Measurements from ENCODE around the gene LFNG.
"Not testable (repeated sequence)": the region's sequence is repeated elsewhere in the genome, so short reads cannot be mapped to it uniquely, and the experiment has no call there.

The LFNG gene

GRCh38 chr7:2553831-2554581 is 34.4 kb downstream of the LFNG start:
- peak in 1 of 2 experiments; percentile 21 for DNase-seq

- DNase-seq = no peak
These were observed 35.1 kb downstream of the LFNG start for GRCh38 chr7:2554661-2555111.

DNA sequence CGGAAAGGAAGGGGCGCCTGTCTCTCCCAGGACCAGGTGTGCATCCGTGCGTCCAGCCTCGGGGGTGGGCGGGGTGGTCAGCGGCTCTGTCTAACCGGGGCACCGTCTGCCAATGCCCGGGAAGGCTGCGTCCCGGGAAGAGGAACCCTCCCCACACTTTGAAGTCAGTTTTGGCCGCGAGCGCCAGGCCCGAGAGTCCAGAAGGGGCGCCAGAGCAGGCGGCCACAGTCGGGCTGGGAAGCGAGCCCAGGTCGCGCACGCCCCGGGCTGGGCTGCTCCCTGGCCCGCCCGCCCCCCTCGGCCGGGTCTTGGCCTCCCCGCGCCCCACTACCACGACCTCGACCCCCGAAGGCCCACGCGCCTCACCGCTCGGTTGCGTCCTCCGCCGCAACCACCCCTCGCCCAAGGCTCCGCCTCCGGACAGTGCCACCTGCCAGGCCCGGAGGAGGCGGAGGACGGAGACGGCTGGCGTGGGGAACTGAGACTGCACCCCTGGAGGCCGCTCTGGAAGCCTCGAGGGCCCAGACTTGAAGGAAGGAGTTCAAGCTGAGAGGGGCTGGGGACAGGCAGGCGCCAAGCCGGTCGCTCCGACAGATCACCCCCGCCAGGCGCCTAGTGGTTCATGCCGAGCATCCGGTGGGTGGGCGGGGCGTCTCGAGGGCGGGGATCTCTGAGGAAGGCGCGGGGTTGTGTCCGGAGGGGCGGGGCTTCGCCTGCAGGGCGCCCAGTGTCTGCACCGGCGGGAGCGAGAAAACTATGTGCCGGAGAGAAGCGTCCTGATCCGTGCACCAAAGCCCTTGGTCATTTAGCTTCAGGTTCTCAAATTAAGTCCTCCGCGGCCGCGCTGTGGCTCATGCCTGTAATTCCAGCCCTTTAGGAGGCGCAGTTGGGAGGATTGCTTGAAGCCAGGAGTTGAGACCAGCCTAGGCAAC is 35.8 kb downstream of the LFNG start, which contains the start of gene BRAT1:
BRAT1 (minus strand) TSS at position 404 of the 932 bp plus-strand sequence. CDS start 1,093 bp downstream, outside the sequence.
- DNase-seq = peak; percentile 92 to 94

GRCh38 chr7:2558629-2559282 is 39.2 kb downstream of the LFNG start, which contains the start of gene IQCE:
Gene IQCE, plus strand, starts transcription at chr7:2558979. Its CDS starts 203 bp downstream, at chr7:2559182.
- DNase-seq = peak; percentile 82 to 88

GRCh38 chr7:2559283-2559950 is 39.8 kb downstream of the LFNG start:
- peak; percentile 16 to 53 for DNase-seq

GRCh38 chr7:2563955-2564354 is 44.4 kb downstream of the LFNG start:
- not testable (repeated sequence) for DNase-seq

GRCh38 chr7:2564970-2565540 is 45.5 kb downstream of the LFNG start:
- DNase-seq = no peak

GRCh38 chr7:2566348-2566889 is 46.8 kb downstream of the LFNG start:
- DNase-seq = no peak

DNA sequence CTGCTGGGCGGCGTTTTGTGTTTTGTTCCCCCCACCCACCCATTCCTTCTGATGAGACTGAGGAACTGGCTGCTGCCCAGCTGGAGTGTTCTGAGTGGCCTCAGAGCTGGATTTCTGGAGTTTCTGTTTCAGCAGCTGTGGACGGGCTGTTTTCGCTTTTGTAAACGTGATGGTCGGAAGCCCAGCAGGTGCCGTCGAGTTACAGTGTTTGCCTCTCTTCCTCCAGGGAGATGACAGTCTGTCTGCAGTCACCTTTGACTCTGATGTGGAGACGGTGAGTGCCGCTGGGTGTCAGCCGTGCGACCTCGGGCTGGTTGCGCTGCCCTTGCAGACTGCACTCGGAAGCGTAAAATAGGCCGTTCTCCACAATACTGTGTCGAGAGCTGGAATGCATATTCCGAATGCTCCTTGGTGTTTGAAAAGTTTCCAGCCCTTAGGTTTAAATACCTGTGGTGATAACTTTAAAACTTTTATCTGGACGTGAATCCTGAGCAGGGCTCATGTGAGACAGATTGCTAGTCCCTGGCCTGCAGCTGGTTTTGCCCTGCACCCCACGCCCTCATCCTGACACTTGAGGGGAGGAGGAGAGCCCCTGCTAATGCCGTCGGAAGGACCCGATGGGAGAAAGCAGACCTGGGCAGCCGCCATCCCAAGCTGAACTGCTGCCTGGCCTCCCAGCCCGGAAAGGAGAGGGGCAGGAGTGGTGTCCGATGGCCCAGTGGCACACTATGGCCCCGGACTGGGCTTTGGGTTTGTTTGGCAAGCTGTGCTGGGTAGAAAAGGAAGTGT is 47.5 kb downstream of the LFNG start:
- no peak for DNase-seq

GRCh38 chr7:2567679-2568278 is 48.2 kb downstream of the LFNG start:
- no peak for DNase-seq

GRCh38 chr7:2568521-2569223 is 49.1 kb downstream of the LFNG start:
- DNase-seq = no peak

DNA sequence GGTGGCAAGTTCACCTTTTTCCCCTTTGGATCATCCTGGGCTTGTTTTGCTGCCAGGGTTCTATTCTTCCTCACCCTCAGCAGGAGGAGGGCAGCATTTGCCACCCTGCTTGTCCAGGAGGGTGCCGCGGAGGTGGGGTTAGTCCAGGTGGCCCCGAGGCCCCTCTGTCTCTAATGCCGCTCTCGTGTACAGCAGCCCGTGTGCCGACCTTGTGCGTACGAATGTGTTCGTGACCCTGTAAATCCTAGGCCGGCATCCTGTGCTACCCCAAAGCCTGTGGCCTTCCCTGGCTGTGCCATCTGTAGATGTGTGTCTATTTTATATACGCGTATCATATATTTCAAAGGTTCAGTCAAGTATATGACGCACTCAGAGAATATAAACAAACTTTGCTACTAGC is 49.8 kb downstream of the LFNG start:
- DNase-seq = no peak

DNA sequence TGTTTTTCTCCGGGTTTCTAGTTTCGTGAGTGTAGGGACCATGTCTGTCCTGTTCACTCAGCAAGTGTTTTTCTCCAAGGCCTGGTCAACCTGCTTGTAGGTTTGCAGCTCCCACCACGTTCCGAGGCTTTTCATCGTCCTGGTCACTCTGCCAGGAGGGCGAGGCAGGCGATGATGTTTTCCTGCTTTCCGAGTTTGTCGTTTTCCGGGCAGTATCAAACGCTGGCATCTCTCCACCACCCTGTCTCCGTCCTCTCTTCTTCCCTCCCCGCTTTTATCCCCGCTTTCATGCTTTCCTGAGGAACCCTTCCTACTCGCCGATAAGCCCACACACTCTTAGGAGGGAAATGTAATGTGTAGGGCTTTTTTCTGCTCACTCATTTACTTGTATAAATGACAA is 50.4 kb downstream of the LFNG start:
- no peak for DNase-seq

DNA sequence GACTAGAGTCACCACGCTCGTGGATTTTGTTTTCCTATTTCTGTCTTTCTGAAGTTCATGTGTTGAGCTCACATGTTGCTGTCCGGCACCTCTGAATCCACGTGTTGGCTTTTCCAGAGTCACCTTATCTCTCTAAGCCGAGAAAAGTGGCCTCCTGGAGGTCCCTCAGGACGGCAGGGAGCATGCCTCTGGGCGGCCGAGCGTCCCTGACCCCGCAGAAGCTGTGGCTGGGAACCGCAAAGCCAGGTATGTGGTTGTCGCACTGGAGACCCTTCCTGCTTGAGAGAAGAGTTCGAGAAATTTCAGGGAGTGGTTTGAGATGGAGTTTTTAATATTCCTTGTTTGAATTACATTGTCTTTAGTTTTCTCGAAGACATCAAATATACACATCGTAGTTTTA is 51.8 kb downstream of the LFNG start:
- no peak for DNase-seq

GRCh38 chr7:2572101-2572842 is 52.7 kb downstream of the LFNG start:
- no peak for DNase-seq

- DNase-seq = no peak
These were observed 54.2 kb downstream of the LFNG start for GRCh38 chr7:2573761-2574160.

GRCh38 chr7:2575046-2575732 is 55.6 kb downstream of the LFNG start:
- no peak for DNase-seq

- no peak for DNase-seq
These were observed 56.3 kb downstream of the LFNG start for GRCh38 chr7:2575733-2576340.
